EH (cell line): ENCODE data around the gene DNAJB4.
"Not testable (repeated sequence)": the region's sequence is repeated elsewhere in the genome, so short reads cannot be mapped to it uniquely, and the experiment has no call there.

Experiments
- DNase-seq: peaks from one replicate; pipeline ENCODE4 v3.0.0-alpha.2; 2015; ENCODE audit warnings: low read depth

Gene DNAJB4

GRCh38 chr1:78004719-78005447, at the start of gene DNAJB4:
Gene DNAJB4 (plus strand): TSS chr1:78004939. CDS start chr1:78005111, 172 bp downstream.
- peak; percentile 98 for DNase-seq

GRCh38 chr1:77955709-77956108, 49.0 kb upstream of the DNAJB4 start:
- DNase-seq, result no peak

DNA sequence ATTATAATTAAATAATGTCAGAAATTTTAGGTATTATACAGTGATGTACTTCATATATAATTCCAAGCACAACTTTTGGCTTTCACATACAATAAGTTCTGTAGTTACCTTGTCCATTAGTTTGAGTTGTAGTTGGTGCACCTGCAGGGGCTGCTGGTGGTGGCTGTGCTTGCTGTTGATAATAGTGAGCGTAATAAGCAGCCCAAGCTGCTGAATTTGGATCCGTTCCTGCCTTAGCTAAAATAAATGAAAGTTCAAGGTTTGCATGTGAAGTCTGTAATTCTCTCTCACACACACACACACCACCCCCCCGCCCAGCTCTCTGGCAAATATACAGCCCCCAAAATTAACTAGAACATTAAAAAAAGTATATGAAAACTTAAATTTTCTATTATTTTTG, 48.3 kb upstream of the DNAJB4 start:
- no peak for DNase-seq

DNA sequence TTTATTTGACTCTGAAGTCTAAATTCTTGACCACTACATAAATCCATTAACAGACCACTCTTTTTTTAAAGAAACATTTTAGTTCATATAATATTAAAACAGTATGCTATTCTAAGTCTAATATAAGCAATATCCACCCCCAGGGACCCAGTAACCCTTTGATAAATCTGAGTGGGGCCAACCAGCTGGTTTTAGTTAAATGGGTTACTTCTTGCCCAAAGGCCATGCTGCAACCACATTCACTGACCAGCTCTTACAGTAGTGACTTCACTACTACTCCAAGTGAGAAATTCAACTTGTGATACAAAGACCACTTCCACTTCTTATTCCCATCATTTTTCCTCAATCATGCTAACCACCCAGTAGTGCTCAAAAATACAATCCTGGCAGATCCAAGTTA, 46.3 kb upstream of the DNAJB4 start:
- DNase-seq, result no peak

GRCh38 chr1:77958850-77959249, 45.9 kb upstream of the DNAJB4 start:
- no peak for DNase-seq

DNA sequence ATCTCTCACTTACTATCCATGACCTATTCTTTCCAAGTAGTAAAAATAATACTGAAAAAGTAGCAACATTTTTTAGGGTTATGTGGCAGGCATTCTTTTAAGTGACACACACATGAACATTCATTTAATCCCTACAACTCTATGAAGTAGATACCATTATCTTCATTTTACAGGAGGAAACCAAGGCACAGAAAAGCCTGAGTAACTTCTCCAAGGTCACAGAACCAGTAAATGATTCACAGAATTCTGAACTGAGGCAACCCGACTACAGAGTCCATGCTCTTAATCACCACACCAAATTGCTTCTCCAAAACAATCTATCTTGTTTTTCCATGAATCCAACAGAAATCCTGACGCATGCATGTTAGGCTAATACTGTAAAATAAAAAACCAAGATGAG, 43.3 kb upstream of the DNAJB4 start:
- peak; percentile 47 for DNase-seq

DNA sequence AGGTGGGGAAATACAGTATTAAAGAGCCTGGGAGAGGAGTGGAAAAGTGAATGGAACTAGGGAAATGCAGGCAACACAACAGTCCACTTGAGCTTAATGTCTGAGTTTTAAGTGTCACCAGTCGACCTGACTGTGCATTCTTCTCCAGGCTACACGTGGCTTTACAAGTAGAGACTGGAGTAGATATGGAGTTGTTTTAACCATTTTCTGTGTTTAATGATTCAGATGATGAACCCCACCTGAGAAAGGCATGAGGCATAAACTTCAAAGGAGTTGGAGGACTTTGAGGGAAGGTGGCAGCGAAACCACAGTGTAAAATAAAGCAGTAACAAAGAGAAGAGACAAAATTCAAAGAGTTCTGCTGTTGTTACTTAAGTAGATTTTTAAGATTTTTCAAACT, 38.4 kb upstream of the DNAJB4 start:
- DNase-seq, result no peak

GRCh38 chr1:77970192-77970591, 34.5 kb upstream of the DNAJB4 start:
- peak; percentile 43 for DNase-seq

GRCh38 chr1:77972080-77972479, 32.7 kb upstream of the DNAJB4 start:
- no peak for DNase-seq

DNA sequence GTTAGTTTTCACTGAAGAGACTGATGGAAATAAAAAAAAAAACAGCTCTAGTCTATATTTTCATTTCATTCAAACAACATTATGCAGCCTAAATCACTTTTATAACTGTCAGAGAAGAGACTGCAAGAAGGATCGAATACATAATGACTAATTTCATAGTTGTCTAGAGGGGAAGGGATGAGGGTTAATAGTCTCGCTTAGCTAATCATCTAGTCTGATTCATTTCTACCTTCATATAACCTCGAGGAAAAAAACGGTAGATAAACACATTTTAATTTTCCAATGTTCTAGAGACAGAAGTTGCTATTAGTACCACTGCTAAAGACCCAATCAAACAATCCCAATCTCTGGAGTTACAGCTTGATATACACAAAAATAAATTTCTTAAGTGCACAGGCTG, 29.4 kb upstream of the DNAJB4 start:
- peak; percentile 58 for DNase-seq

GRCh38 chr1:77975907-77976306, 28.8 kb upstream of the DNAJB4 start:
- DNase-seq, result peak; percentile 17

DNA sequence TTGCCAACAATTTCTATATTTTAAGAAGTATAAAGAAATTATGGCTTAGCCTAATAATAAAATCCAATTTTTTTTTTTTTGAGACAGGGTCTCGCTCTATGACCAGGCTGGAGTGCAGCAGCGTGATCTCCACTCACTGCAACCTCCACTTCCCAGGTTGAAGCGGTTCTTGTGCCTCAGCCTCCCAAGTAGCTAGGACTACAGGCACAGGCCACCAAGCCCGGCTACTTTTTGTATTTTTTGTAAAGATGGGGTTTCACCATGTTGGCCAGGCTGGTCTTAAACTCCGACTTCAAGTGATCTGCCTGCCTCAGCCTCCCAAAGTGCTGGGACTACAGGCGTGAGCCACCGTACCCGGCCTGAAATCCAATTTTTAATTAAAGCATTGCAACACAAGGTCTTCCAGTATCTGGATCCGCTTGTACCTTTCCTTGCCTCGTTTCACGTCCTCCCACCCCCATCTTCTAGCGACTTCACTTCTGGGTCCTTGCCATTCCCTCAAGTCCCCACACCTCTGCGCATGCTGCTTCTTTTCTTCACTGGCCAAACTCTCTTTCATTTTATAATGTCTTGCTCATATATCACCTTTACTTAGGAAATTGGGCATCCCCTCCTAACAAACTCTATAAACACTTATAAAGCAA, 28.2 kb upstream of the DNAJB4 start:
- DNase-seq, result no peak

- no peak for DNase-seq
These were observed 26.8 kb upstream of the DNAJB4 start for GRCh38 chr1:77977989-77978292.

DNA sequence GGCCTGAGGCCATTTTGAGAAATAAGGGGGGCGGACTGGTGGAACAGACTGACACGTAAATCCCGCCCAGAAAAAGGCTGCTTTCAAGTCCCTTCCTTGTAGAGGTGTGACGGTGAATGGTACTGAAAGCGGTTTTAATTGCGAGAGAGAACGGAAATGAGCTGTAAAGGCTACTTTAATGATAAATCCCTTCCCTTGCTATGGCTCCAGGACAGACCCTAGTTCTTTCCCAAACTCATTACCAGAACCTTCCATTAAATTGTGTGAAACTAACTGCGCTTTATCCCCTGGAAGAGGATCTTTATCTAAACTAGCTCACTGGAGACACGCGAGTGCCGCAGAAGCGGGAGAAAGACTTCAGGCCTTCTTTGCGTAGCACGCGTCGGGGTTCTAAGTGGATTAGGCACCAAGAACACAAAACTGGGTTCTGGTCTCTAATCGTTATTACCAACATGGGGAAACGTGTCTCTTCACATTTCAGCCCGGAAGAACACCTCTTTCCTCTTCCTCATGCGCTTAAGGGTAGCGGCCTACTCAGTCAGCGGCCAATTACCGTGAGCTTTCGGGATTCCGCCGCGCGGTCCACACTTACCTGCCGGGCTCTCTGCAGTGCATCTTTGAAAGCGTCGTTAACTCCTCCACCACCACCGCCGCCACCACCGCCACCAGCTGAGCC, 26.3 kb upstream of the DNAJB4 start:
- peak; percentile 96 for DNase-seq

DNA sequence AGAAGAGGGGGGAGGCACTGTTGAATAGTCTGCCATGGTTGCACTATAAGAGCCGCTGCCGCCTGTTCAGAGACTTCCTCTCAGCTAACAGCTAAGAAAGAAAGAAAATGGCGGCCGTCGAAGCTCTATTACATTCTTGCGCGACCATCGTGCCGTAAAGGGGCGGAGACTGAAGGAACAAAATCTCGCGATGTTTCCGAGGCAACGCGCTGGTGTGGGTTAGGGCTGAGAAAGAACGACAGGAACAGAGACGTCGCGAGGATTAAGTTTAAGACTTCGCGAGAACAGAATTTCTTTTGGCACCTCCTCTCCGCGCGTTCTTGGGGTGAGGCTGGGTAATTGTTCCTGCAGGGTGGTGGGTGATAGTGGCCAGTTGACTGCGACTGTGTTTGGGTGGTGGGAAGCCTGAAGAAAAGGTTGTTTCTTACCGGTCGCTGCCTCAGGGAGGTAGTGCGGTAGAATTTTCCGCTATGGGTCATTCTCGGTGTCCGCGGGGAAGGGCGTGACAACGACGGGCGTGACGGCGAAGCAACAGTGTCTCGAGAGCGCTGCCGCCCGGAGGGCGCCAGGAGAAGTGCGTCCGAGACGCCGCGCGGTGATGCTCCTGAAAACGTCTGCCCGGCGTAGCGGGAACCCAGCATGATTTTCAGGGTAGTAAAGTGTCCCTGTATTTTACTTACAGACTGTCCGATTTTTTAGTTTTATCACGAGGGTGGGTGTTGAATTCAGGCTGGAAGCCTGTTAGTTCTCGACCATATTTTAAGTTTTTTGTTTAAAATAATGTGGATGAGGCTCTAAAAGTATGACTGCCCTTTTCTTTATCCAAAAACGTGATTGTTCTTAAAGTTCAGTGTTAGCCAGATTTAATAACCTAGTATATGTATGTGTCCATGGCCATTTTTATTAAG, 25.5 kb upstream of the DNAJB4 start, which contains the start of gene FUBP1:
Gene FUBP1 (minus strand): TSS at position 104 of the 908 bp plus-strand sequence. CDS start 68 bp downstream, at position 36.
- peak; percentile 99 for DNase-seq

GRCh38 chr1:77983352-77983996, 21.3 kb upstream of the DNAJB4 start:
- not testable (repeated sequence) for DNase-seq

GRCh38 chr1:77983997-77984355, 20.8 kb upstream of the DNAJB4 start:
- DNase-seq, result no peak

GRCh38 chr1:77984629-77985028, 20.1 kb upstream of the DNAJB4 start:
- DNase-seq, result no peak

DNA sequence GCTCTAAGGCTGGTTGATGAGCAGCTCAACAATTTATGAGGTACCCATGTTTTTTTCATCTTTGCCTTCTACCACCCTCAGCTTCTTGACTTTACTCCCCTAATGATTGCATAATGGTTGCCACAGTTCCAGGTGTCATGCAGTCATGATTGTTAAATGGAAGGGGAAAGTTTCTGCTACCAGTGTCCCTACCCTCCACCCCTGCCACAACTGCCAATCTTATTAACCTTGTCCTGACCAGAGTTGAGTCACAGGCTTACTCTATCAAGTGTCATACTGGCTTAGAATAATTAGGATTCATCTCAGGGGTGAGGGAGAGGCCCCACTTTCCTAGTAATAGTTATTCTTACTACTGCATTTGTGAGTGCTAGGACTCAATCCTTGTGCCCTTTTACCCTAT, 17.9 kb upstream of the DNAJB4 start:
- DNase-seq, result no peak

- no peak for DNase-seq
These were observed 16.8 kb upstream of the DNAJB4 start for GRCh38 chr1:77987919-77988318.

DNA sequence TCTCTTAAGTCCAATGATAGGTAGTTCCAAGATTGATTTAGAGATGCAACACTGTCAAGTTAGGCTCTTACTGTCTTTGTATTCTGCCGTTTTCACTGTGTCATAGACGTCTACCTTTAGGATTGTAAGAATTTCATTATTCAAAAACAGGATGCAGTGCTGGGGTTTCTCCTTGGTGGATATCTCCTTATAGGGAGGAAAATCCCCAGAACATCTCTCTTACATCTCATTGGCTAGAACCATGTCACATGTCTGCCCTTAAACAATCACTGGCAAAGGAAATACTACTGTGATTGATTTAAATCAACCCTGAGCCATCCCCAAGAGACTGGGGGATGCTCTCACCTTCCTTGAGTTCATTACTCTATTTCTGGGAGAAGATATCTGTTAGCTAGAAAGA, 15.0 kb upstream of the DNAJB4 start:
- DNase-seq, result no peak
